Right renal pelvis (tissue), 4 donors: ENCODE results near the gene CYP2W1. TPM values are rescaled to one million over a fixed set of nuclear protein-coding genes. Genes with fewer than 3 reads are reported as not detected.

Source experiments
- DNase-seq, 4 donors: peaks; one replicate each; pipeline ENCODE4 v3.0.0-alpha.2; 2013; ENCODE audit warnings: low read depth in 4 of 4, low spot score in 3 of 4, missing footprints in 1 of 4
- polyA plus RNA-seq, 4 donors: library from polyadenylated mRNA; unstranded; fragments of 120-200 nt; gene quantifications; one replicate each; pipeline ENCODE4 v1.2.1, GENCODE V29; 2013; ENCODE audit not compliant: insufficient read length in 4 of 4

Gene CYP2W1
- polyA plus RNA-seq, 4 donors, result 1.2 to 4.0 (median 2.5) TPM

DNA sequence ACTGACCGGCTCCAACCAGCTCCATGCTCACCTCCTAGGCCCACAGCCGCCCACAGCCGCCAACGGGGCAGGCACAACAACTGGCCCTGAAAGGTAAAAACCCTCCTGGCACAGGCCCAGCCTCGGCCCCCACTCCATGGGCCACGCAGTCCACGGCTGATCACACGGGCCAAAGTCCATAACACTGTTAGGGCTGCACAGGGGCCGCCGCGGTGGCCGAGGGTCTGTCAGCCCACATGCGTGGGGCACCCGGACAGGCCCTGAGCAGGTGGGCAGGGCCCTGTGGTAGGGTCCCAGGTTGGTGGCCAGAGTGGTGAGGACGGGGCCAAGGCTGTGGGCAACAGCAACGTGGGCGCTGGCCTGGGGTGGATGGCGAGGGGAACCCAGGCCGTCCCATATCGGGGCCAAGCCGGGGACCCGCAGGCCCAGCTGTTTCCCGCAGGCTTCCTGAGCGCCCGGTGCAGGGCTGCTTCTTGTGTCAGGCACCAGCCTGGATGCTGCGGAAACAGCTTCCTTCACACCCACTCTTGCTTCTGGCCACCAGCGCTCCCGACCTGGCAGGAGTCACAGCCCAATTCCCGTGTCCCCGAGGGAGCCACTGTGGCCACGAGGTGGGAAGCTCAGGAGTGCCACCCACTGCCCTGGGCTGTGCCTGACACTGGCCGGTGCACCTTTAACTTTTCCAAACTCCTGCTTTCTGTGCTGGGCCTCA lies 29.2 kb downstream of the CYP2W1 start:
- no peak for DNase-seq

DNA sequence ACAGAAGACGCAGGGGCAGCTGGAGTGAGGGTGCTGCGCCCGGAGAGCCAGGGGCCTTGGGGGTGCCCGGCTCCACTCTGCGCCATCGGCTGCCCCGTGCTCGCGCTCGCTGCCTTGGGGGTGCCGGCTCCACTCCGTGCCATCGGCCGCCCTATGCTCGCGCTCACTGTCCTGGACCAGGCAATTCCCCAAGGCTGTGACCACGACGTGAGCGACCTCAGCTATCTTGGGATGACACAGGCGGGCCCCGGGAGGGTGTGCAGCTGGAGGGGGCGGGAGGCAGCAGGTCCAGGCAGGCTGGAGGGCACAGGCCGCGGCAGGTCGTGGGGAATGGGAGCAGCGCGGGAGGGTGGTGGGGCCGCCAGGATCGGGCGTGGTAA lies 29.7 kb downstream of the CYP2W1 start:
- no peak for DNase-seq

DNA sequence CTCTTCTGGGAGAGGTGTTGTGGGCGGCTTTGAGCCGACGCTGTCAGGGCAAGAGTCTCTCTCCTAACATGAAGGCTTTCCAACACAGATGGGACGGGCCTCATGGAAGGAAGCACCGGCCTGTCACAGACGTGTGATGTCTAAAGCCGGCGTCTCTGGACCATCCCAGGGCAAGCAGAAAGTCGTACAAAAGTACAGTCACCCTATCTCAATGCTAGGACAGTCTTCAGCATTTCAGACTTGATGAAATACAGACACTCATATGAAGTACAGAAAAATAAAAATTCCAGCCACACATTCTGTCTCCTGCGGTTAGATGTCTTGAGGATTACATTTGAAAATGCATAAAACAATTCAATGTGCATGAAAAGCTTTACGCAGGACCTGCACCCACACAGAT lies 30.6 kb downstream of the CYP2W1 start:
- no peak for DNase-seq

DNA sequence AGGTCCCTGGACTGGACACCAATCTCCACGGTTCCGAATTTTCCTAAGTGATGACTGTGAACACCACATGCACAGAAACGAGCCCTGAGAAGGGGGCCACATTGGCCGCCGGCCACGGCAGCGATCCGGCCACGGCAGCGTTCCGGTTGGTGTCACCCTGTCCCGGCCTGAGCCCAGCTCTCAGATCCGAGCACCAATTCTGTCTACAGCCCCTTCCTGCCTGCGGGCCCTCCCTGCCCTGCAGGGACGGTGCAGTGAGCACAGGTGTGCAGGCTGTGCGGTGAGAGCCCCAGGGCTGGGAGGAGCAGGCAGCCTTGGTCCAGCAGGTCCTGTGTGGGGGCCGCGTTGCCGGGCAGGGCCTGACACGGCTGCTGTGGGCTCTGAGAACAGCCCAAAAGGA lies 31.7 kb downstream of the CYP2W1 start:
- no peak for DNase-seq

DNA sequence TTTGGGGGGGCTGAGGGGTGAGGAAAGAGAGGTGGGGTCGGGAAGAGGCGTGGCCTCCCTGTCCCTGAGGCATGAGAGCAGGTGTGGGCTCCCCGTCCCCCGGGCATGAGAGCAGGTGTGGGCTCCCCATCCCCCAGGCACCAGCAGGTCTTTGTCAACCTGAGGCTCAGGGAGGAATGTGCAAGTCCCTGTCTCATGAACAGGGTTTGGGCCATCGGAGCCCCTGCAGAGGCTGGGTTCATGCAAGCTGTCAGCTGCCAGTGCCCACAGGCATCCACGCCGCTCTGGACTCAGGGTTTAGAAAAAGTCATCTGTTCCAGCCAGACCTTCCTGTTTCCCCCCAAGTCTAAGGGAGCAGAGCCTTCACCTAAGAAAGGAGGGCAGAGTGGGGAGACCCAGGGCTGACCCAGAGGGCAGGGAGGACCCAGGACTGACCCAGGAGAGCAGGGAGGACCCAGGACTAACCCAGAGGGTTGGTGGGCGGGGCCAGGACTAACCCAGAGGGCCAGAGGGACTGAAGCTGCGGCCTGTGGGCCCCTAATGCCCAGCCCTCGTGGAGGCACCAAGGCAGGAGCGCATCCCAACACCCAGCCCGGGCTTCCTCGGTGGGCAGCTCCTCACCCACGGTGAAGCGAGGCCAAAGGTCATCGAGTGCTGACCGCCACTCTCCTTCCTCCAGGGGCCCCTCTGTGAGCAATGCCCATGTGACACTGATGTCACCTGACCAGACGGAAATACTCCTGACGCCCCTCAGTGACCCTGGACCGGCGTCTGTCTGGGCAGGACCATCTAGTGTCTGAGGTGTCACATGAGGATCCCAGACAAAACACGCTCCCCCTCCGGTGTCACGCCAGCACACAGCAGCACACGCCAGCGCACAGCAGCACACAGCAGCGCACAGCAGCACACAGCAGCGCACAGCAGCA lies 32.5 kb downstream of the CYP2W1 start:
- DNase-seq, result no peak

DNA sequence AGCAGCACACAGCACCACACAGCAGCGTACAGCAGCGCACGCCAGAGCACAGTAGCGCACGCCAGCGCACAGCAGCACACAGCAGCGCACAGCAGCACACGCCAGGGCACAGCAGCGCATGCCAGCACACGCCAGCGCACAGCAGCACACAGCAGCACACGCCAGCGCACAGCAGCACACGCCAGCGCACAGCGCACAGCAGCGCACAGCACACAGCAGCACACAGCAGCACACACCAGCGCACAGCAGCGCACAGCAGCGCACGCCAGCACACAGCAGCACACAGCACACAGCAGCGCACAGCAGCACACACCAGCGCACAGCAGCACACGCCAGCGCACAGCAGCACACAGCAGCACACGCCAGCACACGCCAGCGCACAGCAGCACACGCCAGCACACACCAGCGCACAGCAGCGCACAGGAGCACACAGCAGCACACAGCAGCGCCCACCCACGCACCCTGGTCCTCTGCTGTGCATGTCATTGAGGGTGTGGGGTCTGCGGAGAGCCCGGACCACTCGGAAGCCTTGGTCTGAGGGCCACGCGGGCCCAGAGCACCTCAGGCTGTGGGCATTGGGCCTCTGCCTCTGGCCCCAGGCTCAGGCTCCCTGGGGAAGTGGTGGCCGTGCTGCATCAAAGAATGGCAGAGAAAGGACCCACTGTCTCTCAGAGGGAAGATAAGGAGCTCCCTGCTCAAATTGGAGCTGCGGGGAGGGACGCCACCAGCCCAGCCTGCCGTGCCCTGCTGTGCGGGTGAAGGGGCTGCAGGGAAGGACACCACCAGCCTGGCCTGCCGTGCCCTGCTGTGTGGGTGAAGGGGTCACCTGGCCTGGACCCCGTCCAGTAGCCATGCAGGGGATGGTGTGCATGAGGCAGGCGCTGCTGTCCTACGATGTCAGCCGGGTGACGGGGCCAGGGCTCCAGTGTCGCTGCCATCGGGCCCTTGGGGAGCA lies 33.9 kb downstream of the CYP2W1 start:
- no peak for DNase-seq

DNA sequence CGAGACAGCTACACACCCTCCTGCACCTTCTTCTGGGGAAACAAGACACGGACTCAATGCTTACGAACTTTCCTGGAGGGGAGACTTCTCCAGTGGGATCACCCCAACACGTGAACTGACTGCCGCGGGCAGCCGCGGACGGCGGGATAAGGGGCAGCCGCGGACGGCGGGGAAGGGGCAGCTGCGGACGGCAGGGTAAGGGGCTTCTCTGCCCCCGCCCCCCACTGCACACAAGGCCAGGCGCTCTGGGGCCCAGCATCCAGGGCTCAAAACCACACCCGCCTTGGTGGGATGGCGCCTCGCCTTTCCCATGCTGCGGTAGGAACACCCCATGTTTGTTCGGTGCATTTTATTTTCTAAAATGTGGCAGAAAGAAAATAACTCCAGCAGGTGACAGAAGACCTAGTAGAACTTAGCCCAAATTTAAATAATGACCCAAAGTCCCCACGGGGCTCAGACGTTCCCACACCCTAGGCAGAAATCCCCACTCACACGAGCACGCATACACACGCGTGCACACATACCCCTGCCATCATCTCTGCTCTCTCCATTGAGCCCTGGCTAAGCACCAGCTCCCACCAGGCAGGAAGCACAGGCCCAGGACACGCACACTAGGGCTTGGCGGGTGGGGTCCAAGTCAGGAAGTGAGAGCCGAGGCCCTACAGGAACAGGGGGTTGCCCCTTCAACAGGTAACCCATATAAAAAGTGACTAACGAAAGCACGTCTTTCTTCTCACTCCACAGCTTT lies 34.8 kb downstream of the CYP2W1 start:
- DNase-seq, result no peak

DNA sequence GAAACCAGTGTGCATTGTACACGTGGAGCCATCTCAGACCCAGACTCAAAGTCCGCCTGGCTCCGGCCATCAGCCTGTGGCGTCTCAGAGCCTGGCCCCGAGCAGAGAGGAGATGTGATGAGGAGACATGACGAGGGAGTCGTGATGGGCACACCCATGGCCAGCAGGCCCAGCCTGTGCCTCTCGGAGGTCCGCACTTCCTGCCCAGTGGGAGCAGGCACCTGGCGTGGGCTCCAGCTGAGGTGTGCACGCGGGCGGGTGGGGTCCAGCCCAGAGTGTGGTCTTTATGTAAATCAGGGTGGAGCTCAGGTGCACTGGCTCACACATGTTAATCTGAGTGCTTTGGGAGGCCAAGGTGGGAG lies 35.3 kb downstream of the CYP2W1 start:
- DNase-seq, result no peak

DNA sequence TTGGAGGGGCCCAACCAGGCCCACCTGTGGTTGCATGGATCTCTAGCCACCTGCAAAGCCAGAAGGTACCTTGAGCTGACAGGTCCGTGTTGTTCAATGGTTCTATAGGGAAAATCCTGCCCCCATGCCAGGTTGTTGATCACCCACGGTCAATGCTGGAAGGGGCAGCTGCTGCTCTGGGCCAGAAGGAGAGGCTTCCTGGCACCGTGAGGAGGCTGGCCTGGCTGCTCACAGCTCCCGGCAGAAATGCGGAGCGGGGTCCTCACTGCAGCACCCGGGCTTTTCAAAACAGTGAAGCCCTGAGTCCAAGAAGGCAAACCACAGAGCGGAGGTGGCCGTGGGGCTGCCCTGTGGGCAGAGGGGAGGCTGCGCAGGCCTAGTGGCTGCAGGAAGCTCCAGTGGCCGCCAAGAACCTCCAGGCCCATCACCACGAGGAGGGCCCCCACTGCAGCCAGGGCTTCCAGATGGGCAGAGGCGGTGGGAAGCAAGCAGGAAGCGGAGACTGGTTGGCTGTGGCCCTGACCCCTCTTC lies 36.3 kb downstream of the CYP2W1 start:
- no peak for DNase-seq

DNA sequence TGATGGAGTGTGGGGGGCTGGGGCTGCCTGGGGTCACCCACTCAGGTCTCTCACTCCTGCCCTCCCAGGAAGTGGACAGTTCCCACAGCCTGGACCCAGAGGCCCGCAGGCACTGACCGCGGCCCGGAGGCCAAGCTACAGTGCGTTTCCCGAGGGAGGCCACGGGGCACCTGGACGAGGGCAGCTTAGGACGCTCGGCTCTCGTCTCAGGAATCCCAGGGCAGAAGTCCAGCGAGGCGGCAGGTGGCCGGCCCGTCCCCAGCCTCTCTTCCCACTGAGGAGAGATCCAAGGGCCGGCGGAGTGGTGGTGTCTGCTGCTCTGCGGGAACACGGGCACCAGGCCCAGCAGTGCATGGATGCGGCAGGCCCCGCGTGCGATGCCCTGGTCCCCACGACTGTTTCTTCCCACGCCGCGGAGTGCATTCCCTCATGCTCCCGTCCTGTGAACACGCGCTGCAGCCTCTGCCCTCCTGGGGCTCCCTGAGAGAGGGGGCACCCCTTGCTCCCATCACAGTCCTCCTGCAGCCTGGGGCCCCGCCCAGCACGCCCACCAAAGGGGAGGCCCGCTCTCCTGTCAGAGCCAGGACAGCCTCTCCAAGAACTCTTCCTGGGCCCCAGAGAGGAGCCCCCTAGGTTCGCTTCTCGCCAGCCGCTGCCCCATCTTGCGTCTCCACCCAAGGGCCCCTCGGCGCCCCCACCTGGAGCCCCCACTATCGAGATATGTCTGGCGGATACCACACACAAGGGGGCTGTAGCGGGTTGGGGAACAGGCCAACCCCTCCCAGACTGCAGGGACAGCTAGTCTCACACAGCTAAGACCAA lies 37.0 kb downstream of the CYP2W1 start:
- DNase-seq, result no peak

DNA sequence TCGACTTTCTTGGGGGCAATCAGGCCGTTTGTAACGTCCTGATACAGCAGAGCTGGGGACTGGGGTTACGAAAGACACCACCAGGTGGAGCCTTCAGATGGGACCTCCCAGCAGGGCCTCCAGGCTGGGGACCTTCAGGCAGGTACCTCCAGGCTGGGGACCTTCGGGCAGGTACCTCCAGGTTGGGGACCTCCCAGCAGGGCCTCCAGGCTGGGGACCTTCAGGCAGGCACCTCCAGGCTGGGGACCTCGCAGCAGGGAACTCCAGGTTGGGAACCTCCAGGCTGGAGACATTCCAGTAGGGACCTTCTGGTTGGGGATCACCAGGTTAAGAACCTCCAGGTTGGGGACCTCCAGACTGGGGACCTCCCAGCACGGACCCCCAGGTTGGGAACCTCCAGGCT lies 37.9 kb downstream of the CYP2W1 start:
- no peak for DNase-seq

GRCh38 chr7:1021366-1021765 lies 38.4 kb downstream of the CYP2W1 start:
- DNase-seq, result no peak

DNA sequence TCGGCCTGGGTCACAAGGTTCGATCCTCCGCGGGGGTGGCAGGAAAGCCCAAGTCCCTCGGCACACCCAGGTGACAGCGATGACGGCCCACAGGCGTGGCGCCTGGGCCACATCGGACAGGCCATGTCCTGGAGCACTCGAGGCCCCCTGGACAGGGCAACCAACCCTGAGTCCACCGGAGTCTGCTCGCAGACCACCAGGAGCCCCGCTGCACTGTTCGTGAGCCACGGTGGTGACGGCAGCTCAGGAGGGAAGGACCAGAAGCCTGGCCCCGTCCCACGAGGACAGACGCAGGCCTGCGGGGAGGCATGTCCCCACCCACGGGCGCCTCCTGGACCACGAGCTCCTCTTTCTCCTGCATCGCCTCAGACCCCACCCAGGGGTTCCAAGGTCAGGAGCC lies 39.0 kb downstream of the CYP2W1 start:
- no peak for DNase-seq

DNA sequence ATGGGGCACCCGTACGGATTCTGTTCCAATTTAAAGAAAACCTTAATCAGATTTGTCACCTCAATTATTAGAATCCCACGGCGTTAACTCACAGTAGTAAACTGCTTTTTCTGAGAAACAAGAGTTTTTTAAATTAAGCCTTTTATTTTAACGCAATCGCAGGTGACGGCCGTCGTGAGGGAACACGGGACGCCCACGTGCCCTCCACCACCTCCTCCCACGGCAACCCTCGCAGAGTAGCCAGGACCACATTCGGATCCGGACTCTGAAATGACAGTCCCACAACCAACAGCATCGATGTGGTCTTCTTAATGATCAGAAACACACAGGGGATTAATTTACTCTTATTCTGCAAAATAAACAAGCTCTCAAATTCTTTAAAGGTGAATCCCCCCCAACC lies 39.4 kb downstream of the CYP2W1 start:
- no peak for DNase-seq

DNA sequence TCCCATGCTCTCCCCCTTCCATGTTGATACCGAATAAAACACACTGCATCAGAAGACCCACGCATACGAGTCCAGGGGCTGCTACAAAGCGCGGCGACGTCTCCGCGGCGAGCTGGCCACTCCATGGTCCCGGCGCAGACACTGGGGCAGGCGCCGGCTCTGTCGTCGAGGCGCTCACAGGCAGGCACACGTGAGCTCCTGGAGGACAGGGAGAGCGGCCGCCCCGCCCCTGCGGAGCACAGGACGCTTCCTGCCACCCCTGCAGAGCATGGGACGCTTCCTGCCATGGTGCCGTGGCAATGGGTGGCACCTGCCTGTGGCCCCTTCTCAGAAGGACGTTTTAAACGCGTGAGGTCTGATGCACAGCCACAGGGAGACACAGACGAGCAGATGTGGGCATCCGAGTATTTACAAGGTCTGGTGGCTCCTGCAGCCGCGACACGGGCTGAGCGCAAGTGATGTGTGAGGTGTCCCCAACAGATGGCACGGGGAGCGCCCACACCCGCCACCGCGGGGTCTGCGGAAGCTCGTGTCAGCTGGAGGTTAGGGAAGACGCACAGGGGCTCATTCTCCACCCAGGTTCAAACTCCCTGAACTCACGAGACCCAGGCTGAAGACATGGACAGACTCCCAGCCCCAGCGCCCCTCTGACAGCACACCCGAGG lies 40.0 kb downstream of the CYP2W1 start:
- DNase-seq, result no peak

GRCh38 chr7:1024331-1024841 lies 41.4 kb downstream of the CYP2W1 start:
- DNase-seq, result peak in 1 of 4 donors; percentile 38

DNA sequence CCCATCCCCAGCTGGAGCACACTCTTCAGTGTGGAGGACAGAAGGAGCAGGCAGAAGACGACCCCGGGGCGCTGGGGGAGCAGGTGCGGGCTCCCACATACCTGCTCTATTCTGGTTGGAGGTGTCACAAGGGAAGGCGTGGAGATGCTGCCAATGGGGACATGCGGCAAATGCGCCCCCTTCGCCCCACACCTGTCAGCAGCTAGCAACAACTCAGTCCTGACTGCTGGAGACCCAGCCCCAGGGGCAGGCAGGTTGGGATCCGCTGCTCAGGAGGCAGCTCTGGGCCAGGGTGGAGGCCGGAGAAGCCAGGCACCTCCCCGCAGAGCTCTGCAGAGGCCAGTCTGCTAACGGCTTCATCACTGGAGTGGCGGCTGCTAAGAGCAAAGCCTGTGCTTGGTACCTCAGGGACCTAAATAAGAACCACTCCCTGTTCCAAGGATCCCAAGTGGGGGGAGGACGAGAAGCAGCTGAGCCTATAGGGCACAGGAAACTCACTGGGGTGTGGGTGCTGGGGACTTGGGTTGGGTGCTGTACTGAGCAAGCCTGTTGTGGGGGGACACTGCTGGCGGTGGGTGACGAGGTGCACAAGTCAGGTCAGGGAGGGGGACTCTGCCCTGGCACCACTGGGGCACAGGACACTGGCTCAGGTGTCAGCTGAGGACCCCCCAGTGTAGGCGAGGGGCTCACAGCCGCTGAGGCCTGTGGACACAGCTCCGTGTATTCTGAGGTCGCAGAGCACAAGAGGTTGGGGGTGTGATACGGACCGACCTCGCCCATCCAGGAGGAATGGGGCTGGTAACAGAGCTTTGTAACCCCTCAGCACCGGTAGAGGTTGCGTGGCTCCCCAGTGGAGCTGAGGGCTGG lies 42.1 kb downstream of the CYP2W1 start:
- no peak for DNase-seq
